Activated CD4-positive, CD25-positive, alpha-beta regulatory T cell (primary cell): ENCODE results near the gene SCYL1.

Source experiments
- DNase-seq, 4 experiments: peaks; one replicate each; lab custom pipeline; 2025; lab: John Stamatoyannopoulos, UW

The SCYL1 gene

DNA sequence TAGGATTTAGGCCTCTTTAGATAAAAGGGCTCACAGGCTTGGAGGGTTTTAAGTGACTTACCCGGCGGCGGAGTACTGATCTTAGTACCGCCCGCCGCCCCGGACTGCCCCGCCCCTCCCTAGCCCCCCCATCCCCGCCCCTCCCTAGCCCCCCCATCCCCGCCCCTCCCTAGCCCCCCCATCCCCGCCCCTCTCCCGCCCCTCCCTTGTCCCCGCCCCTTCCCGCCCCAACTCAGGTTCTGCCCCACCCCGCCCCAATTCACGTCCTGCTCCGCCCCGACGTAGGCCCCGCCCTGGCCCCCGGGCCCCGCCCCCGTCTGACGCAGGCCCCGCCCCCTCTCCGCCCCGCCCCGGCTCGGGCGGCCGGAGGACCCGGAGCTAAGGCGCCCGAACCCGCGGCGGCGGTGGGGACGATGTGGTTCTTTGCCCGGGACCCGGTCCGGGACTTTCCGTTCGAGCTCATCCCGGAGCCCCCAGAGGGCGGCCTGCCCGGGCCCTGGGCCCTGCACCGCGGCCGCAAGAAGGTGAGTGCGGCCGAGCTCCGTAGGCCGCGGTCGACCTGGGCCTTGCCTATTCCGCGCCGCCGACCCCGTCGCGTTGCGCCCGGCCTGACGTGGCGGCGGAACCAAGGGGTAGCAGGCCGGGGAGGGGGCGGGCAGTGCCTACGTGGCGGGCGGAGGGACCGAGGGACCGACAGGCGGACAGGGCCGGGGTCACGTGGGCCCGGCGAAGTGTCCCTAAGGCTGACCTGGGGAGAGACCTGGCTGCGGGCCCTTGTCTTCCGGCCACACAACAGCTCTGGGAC is at the start of gene SCYL1:
TSS of gene SCYL1 (plus strand) at position 343 of the 805 bp plus-strand sequence. CDS start at position 414, 71 bp downstream.
- peak; percentile 72 to 80 (median 74) for DNase-seq

DNA sequence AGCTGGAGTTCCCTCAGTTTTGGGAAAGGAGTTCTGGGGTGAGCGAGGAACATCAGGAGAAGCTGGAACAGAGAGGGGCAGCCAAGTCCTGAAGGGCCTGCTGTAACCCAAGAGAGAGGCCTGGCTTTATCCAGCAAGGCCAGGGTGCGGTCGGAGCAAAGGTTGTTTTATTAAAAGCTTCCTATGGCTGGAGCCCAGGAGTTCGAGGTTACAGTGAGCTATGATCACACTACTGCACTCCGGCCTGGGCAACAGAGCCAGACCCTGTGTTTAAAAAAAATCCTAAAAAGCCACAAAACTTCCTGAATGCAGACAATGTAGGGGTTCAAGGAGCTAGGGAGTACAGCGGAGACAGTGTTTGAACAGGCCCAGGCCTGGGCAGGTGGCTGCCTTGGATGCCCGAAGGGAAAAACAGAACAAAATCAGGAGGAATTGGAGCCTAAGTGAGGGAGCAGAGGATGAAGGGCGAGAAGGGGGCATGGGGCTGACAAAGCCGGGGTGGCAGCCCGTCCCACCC is 48.2 kb upstream of the SCYL1 start:
- DNase-seq: no peak

- peak; percentile 79 to 85 (median 82) for DNase-seq
These were observed 47.5 kb upstream of the SCYL1 start for GRCh38 chr11:65477149-65477965.

DNA sequence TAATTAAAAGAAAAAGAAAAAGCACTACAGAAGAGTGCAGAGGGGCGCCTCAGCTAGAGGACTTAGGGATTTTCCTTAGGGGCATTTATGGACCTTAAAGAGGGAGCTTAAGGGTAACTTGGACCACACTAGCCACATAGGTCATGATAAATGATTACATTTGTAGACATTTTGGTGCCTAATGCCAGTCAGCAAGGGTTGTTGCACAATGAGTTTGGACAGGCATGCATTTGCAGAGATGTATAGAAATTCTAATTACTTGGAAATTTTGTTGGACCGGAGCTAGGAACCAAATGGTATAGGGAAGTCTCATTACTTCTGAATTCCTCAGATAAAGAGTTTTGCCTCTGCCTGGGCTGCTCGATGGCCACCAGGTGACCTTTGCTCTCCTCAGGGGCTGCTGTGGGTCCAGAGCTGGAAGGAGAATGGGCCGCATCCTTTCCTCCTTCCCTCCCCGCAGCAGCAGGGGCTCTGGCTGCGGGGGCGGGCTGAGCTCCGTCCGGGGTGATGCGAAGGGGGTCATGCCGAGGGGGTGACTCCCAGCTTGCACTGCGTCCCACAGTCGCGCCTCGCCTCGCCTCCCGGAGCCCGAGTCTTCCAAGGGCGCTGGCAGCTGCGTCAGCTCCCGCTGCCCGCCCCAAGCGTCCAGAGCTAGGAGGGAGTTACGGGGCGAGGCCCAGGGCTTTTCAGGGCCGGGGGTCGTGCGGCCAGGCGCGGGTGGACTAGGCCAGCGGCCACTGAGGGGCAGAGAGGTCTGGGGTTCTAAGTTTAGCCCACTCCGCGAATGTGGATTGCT is 46.3 kb upstream of the SCYL1 start:
- no peak for DNase-seq

GRCh38 chr11:65479184-65480145 is 45.4 kb upstream of the SCYL1 start:
- DNase-seq: no peak

DNA sequence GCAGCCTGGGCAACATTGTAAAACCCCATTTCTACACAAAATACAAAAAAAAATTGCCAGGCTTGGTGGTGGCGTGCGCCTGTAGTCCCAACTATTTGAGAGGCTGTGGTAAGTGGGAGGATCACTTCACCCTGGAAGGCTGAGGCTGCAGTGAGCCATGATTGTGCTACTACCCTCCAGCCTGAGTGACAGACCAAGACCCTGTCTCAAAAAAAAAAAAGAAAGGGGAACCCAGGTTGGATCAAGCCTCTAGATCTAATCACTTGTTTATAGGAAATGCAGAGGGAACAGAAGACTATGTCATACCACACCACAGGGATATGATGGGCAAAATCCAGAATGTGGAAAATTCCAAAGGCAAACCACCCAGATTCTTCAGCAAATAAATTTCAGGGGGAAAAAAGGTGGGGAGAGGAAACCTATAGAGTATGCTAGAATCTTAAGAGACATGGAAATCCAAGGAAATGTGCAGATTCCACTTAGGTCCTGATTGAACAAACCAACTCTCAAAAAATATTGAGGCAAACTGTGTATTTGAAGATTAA is 42.5 kb upstream of the SCYL1 start:
- DNase-seq: no peak

DNA sequence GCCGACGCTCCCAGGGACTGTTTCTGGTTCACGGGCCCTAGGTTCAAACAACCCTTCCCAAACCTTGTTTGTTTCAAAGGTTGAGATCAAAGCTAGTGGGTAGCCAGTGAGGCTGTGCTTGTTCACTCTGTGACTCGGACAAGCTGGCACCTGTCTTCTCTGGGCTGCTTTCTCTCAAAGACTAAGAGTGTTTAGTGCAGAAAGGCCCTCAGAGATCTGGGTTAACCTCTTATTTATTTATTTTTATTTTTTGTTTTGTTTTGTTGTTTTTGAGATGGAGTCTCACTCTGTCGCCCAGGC is 39.0 kb upstream of the SCYL1 start:
- DNase-seq: no peak

GRCh38 chr11:65486570-65487466 is 38.1 kb upstream of the SCYL1 start:
- DNase-seq: no peak

DNA sequence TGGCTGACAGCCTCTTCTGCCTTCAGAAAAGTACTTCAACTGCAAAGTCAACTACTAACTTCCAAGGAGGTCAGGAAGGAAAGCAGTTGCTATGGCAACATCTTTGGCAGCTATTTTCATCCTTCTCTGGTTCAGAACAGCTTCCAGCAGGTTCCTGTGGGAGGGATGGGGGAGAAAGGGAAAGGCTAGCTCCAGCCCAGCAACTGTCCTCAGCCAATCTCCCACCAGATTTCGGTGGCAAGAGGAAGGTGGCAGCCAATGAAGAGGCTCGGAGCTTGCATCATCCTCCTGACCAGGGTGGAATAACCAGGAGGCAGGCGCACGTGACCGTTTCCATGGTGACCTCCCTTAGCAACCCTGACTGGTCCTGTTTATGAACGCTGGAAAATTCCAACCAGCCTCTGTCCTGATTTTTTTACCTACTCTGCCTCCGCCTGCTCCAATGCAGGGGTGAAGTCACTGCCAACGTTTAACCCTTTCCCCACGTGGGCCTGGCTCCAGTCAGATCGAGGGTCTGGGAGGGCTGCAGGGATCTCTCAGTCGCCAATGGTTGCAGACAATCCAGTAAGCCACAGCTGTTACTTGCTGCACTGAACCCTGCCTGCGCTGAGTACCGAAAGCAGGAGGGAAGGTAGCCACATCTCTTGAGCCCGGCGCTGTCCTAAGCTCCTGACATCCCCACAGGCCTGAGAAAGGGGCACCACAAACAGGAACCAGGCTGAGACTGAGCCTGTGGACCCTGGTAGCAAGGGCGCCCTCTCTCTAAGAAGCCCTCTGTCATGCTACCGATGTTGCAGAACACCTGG is 37.2 kb upstream of the SCYL1 start:
- DNase-seq: no peak

- DNase-seq: no peak
These were observed 36.4 kb upstream of the SCYL1 start for GRCh38 chr11:65488273-65489034.

- no peak for DNase-seq
These were observed 35.7 kb upstream of the SCYL1 start for GRCh38 chr11:65489035-65489705.

DNA sequence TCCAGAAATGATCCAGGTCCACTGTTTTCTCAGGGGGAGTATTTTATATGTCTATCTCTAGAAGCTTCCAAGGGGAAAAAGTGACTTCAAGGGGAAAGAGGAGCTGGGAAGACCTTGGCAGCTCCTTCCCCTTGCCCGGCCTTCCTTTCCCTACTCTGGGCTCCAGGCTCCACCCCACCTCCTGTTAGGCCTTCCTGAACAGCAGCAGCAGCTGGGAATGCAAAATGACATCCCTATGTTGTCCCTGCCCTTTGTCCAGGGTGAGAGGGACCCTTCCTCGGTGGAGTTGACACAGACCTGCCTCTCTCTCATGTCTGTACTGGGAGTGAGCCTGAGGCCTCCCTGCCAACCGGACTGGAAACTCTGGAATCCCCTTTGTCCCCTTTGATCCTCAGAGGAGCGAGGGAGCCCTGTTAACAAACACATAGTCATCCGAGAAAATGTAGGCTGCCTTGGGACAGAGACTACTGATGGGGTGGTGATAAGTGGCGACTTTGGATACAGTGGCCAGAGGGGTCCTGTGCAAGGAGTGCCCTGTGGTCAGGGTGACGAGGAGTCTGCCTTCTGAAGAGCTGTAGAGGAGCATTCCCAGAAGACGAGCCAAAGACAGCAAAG is 35.1 kb upstream of the SCYL1 start:
- no peak for DNase-seq

DNA sequence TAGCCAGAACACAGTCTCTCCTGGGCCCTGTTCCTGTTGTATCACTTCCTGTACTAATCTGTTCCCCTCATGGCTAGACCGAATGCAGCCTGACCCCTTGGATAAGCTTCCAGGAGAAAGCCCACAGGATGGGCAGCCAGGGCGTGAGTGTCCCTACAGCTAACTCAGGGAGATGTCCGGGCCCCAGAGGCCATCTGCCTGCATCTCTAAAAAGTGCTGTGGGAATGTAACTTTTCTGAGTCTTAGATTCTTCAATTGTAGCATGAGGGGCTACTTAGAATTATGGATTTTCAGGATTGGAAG is 33.8 kb upstream of the SCYL1 start:
- DNase-seq: no peak

GRCh38 chr11:65491614-65492386 is 33.1 kb upstream of the SCYL1 start:
- DNase-seq: no peak

- DNase-seq: no peak
These were observed 32.6 kb upstream of the SCYL1 start for GRCh38 chr11:65492387-65492636.

DNA sequence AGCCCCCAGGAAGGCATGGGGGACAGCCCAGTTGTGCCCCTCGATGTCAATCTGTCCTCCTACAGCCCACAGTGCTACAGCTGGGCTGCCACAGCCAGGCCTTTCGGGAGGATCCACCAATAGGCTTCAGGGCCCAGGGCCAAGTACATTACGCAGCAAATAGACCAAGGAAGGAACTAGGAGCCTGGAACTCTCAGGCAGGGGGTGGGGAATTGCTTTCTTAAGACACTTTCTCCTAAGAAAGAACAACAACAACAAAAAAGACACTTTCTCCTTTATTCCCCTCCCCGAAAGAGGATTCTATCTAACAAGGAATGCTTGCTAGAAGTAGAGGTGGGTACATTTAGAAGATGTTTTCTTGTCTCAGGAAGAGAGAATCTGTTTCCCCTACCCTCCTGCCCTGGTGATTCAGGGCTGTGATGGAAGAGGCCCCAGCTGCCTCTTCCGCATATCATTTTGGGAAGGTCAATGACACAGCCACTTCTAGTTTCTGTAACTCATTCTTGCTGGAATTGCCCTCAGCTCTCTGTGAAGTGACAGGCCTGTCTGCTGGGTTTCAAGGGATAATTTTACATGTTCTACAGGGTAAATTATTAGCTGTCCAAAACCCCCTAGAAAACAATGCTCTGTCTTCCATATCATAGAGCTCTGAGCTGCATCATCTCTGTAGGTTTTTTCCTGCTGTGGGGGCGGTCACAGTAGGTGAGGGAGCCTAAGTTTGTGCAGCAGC is 32.1 kb upstream of the SCYL1 start:
- DNase-seq: no peak
